ENCODE measurements around the gene DNAJA3.

The DNAJA3 gene

DNA sequence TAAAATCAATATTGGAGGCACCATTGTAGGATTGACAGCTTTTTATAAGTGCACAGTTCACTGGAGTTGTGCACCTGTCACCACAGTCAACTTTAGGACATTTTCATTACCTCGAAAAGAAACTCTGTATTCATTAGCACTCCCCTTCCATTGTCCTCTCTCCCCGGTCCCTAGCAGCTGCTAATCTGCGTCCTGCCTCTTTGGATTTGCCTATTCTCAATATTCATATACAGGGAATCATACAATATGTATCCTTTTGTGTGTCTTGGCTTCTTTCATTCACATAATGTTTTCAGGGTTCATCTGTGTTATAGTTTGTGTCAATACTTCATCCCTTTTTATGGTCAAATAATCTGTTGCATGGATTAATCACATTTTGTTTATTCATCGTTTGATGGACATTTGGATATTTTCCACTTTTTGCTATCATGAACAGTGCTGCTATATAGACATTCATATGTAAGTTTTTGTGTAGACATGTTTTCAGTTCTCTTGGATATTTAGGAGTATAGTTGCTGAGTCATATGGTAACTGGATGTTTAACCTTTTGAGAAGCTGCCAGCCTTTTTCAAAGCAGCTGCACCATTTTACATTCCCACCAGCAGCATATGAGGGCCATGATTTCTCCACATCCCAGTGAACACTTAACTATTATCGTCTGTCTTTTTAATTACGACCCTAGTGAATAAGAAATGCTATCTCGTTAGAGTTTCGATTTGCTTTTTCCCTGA lies 9.8 kb downstream of the DNAJA3 start:
- no peak for DNase-seq (ENCODE audit: low read depth)

GRCh38 chr16:4437366-4437765 lies 11.7 kb downstream of the DNAJA3 start:
- no peak for DNase-seq (ENCODE audit: low read depth)

GRCh38 chr16:4442371-4442770 lies 16.7 kb downstream of the DNAJA3 start:
- DNase-seq (ENCODE audit: low read depth) = no peak

GRCh38 chr16:4443271-4443670 lies 17.6 kb downstream of the DNAJA3 start:
- no peak for DNase-seq (ENCODE audit: low read depth)

DNA sequence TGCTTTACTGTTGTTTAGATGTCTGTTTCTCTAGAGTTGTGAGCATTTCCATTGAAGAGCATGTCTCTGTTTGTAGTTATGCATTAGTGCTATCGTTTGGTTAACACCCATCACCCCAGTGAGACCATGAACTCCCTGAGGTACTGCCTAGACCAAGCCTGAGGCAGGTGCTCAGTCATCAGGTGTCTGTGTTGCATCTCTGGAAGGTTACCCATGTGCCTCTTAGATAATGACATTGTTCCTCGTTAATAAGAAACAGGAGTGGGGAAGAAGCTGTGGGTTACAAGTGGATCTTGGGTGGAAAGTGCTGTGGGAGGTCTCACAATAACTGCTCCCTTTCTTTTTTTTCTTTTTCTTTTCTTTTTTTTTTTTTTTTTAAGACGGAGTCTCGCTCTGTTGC lies 18.3 kb downstream of the DNAJA3 start:
- no peak for DNase-seq (ENCODE audit: low read depth)

GRCh38 chr16:4450430-4450829 lies 24.8 kb downstream of the DNAJA3 start:
- no peak for DNase-seq (ENCODE audit: low read depth)

GRCh38 chr16:4450931-4451519 lies 25.4 kb downstream of the DNAJA3 start:
- no peak for DNase-seq (ENCODE audit: low read depth)

GRCh38 chr16:4452674-4453073 lies 27.0 kb downstream of the DNAJA3 start:
- no peak for DNase-seq (ENCODE audit: low read depth)

DNA sequence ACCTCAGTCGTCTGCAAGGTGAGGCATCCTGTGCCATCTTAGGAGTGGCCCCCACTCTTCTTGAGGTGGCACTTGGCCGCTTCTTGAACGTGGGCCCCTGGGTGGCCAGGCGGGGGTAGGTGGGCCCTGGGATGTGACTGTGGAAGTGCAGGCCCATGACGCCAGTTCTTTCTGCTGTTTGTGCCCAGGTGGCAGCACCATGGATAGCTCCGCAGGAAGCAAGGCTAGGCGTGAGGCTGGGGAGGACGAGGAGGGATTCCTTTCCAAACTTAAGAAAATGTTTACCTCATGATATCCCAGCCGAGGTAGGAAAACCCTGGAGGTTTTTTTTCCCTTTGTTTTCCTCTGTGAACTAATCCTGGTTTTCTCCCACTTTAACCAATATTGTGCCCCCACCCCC lies 29.0 kb downstream of the DNAJA3 start:
- no peak for DNase-seq (ENCODE audit: low read depth)

- DNase-seq (ENCODE audit: low read depth) = no peak
Measured at GRCh38 chr16:4455081-4455480, 29.4 kb downstream of the DNAJA3 start.

GRCh38 chr16:4455951-4456350 lies 30.3 kb downstream of the DNAJA3 start:
- DNase-seq (ENCODE audit: low read depth) = no peak

- no peak for DNase-seq (ENCODE audit: low read depth)
Measured at GRCh38 chr16:4460936-4461249, 35.2 kb downstream of the DNAJA3 start.

- no peak for DNase-seq (ENCODE audit: low read depth)
Measured at GRCh38 chr16:4461250-4462085, 35.8 kb downstream of the DNAJA3 start.

DNA sequence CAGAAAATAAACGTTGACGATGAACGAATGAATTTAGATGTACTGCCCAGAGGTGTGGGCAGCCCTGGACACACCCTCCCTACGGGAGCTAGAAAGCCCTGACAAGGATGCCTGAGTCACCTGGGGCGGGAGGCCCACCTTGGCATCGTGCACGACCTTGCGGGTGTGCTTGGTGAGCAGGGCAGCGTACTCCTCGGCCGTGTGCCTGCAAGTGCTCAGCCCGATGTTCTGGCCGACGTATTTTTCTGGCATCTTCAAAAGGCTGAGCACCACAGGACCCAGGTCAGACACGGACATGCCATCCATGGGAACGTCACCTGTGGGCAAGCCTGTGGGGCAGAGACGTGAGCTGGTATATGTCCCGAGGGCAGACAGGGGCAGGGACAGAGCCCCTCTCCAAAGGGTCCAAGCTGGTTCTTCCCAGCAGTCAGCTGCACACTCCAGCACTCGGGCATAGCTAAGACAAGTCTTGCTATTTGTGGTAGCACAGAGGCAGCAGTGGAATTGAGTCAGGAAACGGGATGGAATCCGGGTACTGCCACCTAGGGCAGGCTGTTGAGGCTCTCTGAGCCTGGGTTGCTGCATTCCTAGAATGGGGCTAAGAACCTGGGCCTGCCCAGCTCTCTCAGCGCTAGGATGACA lies 38.0 kb downstream of the DNAJA3 start:
- no peak for DNase-seq (ENCODE audit: low read depth)

GRCh38 chr16:4465977-4466779 lies 40.5 kb downstream of the DNAJA3 start:
- DNase-seq (ENCODE audit: low read depth) = peak; percentile 59

DNA sequence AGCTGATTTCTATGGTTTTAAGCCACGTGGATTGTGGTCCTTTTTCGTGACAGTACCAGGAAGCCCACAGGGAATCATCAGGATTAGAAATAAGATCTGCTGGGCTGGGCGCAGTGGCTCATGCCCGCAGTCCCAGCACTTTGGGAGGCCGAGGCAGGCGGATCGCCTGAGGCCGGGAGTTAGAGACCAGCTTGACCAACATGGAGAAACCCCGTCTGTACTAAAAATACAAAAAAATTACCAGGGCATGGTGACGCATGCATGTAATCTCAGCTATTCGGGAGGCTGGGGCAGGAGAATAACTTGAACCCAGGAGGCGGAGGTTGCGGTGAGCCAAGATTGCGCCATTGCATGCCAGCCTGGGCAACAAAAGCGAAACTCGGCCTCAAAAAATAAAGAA lies 42.2 kb downstream of the DNAJA3 start:
- no peak for DNase-seq (ENCODE audit: low read depth)

DNA sequence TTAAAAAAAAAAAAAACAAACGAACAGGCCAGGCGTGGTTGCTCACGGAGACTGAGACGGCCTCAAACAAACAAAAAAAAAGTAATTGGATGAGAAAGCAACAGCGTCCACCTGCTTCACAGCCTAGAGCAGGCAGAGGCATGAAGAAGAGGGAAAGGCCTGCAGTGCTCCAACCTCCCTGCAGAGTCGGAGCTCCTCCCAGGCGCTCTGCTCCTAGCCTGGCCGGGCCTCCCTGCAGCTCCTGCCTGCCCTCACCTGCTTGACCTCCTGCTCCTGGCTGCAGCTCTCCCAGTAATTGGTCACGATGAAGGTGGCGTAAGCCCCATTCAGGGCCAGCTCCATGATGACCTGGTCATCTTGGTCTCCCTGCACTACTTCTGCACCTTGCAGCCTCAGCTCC lies 43.3 kb downstream of the DNAJA3 start:
- no peak for DNase-seq (ENCODE audit: low read depth)

- no peak for DNase-seq (ENCODE audit: low read depth)
Measured at GRCh38 chr16:4471869-4472268, 46.2 kb downstream of the DNAJA3 start.

DNA sequence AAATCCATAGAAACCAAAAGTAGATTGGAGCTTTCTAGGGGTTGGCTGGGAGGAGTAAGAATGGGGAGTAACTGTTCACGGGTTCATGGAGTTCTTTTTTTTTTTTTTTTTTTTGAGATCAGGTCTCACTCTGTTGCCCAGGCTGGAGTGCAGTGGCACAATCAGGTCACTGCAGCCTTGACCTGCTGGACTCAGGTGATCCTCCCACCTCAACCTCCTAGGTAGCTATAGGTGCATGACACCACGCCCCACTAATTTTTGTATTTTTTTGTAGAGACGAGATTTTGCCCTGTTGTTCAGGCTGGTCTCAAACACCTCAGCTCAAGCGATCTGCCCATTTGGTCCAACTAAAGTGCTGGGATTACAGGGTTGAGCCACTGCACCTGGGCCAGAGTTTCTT lies 47.2 kb downstream of the DNAJA3 start:
- no peak for DNase-seq (ENCODE audit: low read depth)

DNA sequence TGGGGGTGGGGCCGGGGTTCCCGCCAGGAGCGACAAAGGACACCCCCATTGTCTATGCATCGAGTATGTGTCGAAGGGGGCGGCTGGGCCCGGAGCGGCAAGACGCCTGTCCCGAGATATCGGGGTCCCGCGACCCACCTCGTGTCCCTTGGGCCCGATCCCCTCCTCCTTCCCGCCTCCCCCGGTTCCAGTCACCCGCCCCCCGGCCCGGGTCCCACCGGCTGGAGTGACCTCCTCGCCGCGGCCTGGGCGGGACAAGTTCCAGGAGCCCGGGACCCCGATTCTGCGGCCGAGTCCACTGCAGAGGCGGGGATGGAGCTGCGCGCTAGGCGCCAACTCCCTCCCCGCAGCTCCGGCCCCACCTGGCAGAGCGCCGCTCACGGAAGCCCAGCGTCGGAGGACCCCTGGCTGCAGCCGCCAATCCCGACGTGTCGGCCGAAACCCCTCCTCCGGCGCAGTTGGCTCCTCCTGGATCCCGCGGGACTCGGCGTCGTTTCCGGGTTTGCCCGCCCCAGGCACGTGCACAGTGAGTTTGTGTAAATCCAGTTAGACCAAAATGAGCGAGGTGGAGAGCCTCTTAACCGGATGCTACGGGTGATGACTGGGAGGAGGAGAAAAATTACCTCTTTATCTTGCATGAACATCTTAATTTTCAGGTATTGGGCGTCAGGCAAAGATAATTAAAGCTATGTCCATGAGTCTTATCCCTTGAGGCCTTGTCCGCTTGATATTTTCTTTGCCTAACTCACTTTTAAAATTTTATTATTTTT lies 48.7 kb downstream of the DNAJA3 start, which contains the start of gene NMRAL1:
TSS of gene NMRAL1 (minus strand) at position 434 of the 770 bp plus-strand sequence. CDS start 493 bp downstream, outside the sequence.
- peak; percentile 78 for DNase-seq (ENCODE audit: low read depth)

Data from activated T-helper 9 cell treated with anti-CD3 and anti-CD28 coated beads, Interleukin-2, amount 50 U/mL, for 16 hours (primary cell).